GM15510 (cell line): ENCODE data around the gene HMCN1.

Experiments used
- POLR2A ChIP-seq: IDR thresholded peaks from 3 replicates; pipeline ENCODE4 v1.6.1; 2011; ENCODE audit warnings: borderline replicate concordance; ENCODE audit not compliant: insufficient read length; ENCODE audit errors: extremely low read depth

The HMCN1 gene

DNA sequence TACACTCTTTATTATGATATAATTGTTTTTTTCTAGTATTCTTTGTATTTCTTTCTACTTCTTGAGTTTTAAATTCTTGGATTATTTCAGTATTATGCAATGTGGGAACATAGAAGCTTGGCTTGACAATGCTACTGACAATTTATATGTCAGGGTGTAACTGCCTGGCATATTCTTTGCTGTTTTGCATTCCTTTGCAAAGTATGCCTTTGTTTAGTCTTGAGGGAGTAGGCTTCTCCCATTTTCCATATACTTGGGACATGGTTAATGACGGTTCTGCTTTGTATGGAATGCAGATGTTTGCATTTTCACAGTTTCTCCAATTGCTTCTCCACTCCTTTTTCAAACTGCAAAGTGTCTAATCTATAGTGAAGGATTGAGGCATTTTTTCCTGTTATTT, 109.8 kb downstream of the HMCN1 start:
- TF ChIP-seq POLR2A = no peak

DNA sequence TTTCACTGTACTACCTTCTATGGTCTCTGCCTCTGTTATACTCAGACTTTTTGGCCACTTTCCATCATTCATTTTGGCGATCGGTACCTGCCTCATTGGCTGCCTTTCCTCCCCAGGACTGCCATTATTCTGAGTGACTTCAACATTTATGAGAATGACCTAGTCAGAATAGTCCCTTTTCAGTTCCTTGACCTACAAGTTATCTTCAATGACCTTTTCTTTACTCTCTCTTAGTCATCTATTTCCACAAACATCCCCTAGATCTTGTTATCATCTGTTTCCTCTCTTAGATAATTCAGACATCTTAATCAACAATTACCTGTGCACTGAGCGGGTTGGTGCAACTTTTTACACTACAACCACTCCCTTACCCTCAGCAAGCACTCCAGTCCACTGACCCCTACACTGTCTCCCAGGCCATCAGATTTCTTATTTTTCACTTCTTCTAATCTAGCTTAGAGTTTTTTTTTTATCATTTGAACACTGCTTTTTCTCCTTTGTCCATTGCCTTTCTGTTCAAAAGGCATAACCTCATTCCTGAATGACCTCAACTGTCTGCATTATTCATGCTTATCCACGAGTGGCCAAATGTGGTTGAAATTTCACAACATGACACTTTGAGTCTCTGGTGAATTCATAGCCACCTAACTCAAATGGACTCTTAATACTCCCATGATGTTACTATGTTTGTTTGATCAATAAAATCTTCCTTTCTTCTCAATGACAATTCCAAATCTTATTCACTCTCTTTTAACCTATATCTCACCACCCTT, 112.7 kb downstream of the HMCN1 start:
- TF ChIP-seq POLR2A = no peak

DNA sequence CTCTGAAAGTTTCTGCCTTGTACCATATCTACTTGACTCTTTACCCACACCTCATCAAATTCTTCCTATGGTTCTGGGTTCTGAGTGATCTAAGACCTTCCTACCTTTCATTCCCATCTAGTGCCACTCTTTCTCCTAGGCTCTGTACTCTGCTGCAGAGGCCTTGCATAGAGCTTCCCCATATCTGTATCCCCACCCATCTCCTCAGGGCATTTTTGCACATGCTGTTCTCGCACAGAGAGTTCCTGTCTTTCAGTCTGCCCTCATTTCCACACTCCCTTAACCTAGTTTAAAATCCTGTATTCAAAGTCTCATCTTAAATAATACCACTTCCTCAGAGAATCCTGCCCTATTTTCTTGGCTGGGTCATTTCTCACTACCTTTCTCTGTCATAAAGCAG, 114.8 kb downstream of the HMCN1 start:
- no peak for TF ChIP-seq POLR2A

DNA sequence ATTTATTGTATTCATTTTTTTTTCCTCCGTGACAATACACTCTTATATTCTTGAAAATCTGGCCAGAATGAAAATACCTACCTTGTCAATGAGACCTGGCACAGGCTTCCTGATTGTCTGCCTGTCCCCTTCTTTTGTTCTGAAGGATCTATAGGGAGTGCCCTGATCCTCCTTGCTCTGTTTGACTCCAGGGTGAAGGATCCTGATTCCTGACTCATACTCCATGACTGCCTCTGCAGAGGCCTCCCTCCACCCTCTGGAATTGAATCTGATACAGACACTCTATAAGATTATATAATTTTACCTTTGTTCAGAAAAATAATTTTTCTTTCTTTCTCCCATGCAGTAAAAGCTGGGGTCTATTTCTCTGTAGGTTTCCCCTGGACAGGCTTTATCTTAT, 116.2 kb downstream of the HMCN1 start:
- TF ChIP-seq POLR2A = no peak

DNA sequence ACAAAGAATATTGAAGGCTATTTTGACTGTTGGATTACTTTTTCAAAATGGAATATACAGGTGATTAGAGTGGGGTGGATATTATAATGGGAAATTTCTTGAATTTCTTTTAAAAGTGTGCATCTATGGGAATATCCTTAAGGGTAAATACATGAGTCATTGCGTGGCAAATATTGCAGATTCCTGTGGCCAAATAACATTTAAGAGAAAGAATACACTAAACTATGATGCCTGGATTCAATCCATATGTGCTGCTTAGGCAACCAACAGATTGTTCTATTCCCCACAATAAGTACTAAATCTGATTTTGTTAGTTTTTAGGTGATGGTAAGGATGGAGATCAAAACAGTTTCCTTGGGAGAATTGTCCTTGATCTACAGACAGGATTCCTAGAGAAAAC, 119.5 kb downstream of the HMCN1 start:
- no peak for TF ChIP-seq POLR2A

DNA sequence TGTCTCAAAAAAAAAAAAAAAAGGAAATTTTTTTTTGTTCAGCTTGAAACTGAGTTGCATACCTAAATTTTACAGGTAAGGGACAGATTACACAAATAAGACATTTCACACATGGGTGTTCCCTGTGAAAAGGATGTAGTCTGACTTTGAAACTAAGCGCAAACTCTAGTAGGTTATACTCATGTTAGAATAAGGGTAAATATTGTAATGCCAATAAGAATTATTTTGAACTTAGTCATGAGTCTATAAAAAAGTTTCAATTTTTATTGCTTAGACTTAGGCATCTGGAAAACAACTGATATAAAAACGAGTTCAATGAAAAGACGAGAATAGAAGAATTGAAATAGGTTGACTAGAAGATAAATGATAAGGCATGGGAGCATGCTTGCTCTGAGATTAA, 122.3 kb downstream of the HMCN1 start:
- no peak for TF ChIP-seq POLR2A

DNA sequence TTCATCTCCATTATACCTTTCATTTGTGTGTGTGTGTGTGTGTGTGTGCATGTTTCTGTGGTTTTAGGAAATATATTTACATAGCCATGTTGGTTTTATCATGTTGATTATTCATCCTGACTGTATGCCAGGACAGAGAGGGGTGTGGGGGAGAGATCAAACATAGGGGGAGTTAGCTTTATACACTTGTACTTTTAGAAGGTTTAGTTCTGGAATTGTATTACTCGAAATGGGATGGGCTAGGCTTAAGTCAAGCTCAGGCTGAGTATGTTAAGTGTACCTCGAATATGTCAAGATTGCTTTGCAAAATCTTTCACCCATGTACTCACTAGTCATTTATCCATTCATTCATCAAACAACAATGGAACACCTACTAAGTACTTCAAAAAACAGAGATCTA, 123.3 kb downstream of the HMCN1 start:
- TF ChIP-seq POLR2A = no peak

DNA sequence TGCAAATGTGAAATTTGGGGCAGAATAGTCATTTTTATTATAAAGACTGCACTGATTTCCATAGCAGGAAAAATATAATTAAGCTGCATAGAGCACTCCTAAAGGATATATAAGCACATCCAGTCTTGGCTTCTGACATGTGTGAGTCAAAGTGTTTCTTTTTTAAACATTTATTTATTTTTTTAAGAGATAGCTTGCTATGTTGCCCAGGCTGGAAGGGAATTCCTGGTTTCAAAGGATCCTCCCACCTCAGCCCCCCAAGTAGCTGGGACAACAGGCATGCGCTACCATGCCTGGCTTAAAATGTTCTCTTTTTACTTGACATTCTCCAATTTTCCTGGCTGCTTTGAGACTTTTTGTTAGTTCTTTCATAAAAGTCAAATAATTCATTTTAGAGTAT, 126.1 kb downstream of the HMCN1 start:
- TF ChIP-seq POLR2A = no peak

DNA sequence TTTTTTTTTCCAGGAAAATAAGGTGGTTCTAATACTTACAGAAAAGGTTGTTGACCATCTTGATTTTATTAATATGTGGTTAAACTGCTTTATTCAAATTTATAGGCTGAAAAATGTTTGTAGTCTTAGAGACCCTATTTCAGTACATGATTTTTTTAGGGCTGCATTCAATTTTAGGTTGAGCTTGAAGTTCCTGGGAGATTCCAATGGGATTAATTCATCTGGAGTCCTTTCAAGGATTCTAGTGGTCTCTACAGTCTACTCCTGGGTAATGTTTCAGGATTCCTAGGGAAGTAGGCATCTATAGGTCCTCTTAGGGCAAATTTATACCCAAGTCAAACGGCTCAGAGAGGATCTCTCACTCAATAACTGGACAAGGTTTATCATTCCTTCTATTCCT, 126.7 kb downstream of the HMCN1 start:
- TF ChIP-seq POLR2A = no peak

DNA sequence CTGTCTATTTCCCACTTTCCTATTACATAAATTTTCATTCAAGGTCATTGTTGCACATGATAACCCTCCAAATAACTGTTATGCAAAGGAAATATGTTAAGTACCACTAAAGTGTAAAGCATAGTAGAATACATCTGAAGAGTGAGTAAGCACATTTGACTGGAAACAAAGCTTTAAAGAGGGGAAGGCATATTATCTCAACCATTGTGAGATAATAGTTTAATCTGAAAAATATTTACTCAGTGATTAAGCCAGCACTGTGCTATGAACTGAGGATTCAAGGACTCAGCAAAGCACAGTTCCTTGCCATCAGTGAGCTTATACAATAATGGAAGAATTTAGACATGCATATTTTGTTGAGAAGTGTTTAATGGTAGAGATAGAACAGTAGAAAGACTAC, 127.4 kb downstream of the HMCN1 start:
- no peak for TF ChIP-seq POLR2A

DNA sequence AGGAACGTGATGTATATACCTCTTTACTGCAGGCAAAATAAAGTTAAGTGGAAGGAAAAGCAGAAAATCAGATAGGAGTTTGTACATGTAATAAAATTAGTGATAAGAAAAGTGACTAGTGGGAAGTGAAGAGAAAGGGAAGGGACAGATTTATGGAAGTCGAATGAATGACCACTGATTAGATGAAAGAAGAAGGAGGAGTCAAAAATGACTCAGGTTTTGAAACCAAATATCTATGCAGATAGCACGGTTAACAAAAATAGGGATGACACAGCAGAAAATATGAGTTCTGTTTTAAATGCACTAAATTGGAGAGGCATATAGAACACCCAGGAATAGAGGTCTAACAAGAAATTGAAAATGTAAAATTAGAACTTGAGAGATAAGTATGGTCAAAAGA, 128.0 kb downstream of the HMCN1 start:
- no peak for TF ChIP-seq POLR2A

DNA sequence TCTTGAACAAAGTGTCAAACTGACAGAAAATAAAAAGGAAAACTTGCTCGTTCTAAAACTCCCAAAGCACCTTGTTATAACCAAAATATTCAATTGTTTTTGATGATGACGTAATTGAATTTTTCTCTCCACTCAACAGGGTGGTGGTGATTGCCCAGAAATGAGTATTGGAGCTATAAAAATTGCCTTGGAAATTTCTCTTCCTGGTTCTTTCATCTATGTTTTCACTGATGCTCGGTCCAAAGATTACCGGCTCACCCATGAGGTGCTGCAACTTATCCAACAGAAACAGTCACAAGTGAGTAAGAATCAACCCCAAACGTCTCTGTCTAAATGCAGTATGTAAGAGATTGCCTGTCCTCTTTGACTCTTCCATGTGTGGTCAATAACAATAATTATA, 130.1 kb downstream of the HMCN1 start:
- TF ChIP-seq POLR2A = no peak

DNA sequence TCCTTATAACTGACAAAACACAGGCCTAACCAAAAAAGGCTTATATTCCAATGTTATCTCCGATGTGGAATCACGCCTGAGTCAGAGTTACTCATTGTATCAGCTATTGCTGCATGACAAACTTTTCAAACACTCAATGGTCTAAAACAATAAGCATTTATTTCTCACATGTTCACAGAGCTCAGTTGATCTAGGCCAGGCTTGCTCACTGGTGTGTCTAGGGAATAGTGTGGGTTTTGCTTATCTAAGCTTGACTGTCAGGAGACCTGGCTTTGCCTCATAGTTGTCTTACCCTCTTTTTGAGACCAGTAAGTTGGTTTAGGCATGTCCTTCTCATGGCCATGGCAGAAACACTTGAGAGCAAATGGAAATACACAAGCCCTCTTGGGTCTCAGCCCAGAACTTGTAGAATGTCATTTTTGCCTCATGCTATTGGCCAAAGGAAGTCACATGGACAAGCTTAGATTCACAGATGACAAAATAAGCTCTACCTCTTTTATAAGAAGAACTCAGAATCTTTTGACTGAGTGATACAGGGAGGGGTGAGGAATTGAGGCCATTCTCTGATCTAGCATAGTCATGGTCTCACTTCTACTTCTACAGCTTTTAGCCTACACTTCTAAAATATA, 130.8 kb downstream of the HMCN1 start:
- no peak for TF ChIP-seq POLR2A

DNA sequence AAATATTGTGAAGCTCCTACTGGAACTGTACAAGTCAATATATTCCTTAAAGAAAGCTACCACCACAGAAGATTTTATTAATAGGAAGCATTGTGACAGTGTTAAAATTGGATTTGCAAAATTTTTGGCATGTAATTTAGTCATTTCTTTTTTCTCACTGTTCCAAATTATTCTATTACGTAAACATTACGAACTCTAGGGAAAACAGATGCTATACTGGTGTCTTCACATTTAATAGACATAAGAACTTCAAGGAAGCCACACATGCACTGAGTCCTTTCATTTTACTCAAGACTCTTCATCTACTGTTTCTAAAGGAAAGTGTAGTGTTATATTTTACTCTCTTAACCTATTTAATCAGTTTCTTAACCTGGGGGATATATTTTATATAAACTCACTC, 135.4 kb downstream of the HMCN1 start:
- no peak for TF ChIP-seq POLR2A

DNA sequence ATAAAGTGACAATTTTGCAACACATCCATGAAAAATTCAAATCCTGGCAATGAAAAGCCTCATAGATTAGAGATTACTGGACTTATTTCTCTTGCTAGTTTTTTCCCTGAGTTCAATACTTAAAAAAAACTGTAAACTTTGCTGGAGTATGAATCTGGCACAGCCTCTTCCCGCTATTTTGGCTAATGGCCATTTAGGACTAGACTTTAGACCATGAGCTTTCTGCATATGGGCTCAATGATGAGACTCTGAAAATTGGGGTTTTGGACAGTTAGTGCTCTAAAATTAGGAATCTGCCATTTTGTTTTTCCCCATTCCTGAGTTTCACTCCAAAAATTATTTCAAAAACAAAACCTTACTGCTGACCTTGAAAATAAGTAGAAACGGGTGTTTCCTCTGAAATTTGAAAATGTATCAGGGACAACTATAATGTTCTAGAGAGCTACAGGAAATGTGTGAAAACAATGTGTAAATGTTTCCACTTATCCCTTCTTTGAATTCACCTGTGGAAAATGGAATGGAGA, 137.5 kb downstream of the HMCN1 start:
- no peak for TF ChIP-seq POLR2A

DNA sequence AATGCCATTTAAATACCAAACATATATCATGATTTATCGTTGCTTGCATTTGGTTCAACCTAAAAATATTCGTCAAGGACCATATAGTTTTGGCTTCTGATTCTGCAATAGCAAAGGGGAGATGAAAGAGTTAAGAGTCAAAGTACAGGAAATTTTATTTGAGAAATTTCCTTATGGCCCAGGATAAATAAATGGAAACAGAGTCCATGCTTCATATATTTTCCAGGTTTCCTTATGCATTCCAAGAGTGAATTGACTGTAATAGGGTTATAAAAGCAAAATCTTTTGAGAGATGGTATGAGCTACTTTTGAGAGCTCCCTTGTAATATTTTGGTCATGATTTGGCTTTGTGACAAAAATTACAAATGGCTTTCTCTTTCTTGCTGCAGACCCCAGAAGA, 140.1 kb downstream of the HMCN1 start:
- TF ChIP-seq POLR2A = no peak
